ENCODE data around the gene DNAJC27.

GRCh38 chr2:25014631-25015030 is 42.9 kb upstream of the DNAJC27 start:
- no peak for TF ChIP-seq YY1 (IDR thresholded peaks at IDR 0.05; ENCODE audit: low read depth)
- TF ChIP-seq CHD2 (IDR thresholded peaks at IDR 0.05; ENCODE audit: low read length, partially characterized antibody), result no peak
- no peak for TF ChIP-seq SMC3 (IDR thresholded peaks at IDR 0.05; ENCODE audit: low read depth, low read length)
- no peak for TF ChIP-seq GABPA (IDR thresholded peaks at IDR 0.05; ENCODE audit: low read depth)
- no peak for TF ChIP-seq CTCF (IDR thresholded peaks at IDR 0.05)
- TF ChIP-seq USF2 (IDR thresholded peaks at IDR 0.05; ENCODE audit: borderline replicate concordance, low read depth, low read length), result no peak
- peak in 1 of 2 experiments; percentile 83; a peak in 2 of 4 replicates for TF ChIP-seq EP300 (IDR thresholded peaks at IDR 0.05; ENCODE audit: borderline replicate concordance in 1 of 2, low read depth in 1 of 2, low read length in 1 of 2)
